ENCODE measurements around the gene NUMB.

Gene NUMB

GRCh38 chr14:73248108-73248868, 210.1 kb downstream of the NUMB start:
- no peak for DNase-seq (ENCODE audit: low read depth in 2 of 2, low spot score in 1 of 2)

GRCh38 chr14:73246387-73247150, 211.8 kb downstream of the NUMB start:
- no peak for DNase-seq (ENCODE audit: low read depth in 2 of 2, low spot score in 1 of 2)

- no peak for DNase-seq (ENCODE audit: low read depth in 2 of 2, low spot score in 1 of 2)
Observed at GRCh38 chr14:73245480-73246325, 212.6 kb downstream of the NUMB start.

- no peak for DNase-seq (ENCODE audit: low read depth in 2 of 2, low spot score in 1 of 2)
Observed at GRCh38 chr14:73244541-73245290, 213.6 kb downstream of the NUMB start.

GRCh38 chr14:73243748-73244147, 214.6 kb downstream of the NUMB start:
- DNase-seq (ENCODE audit: low read depth in 2 of 2, low spot score in 1 of 2) = no peak

- DNase-seq (ENCODE audit: low read depth in 2 of 2, low spot score in 1 of 2) = no peak
Observed at GRCh38 chr14:73243341-73243740, 215.0 kb downstream of the NUMB start.

- no peak for DNase-seq (ENCODE audit: low read depth in 2 of 2, low spot score in 1 of 2)
Observed at GRCh38 chr14:73242357-73242901, 215.9 kb downstream of the NUMB start.

GRCh38 chr14:73241481-73242165, 216.7 kb downstream of the NUMB start:
- no peak for DNase-seq (ENCODE audit: low read depth in 2 of 2, low spot score in 1 of 2)

- DNase-seq (ENCODE audit: low read depth in 2 of 2, low spot score in 1 of 2) = no peak
Observed at GRCh38 chr14:73240816-73241480, 217.4 kb downstream of the NUMB start.

- DNase-seq (ENCODE audit: low read depth in 2 of 2, low spot score in 1 of 2) = no peak
Observed at GRCh38 chr14:73239393-73240241, 218.7 kb downstream of the NUMB start.

- no peak for DNase-seq (ENCODE audit: low read depth in 2 of 2, low spot score in 1 of 2)
Observed at GRCh38 chr14:73238941-73239340, 219.4 kb downstream of the NUMB start.

- no peak for DNase-seq (ENCODE audit: low read depth in 2 of 2, low spot score in 1 of 2)
Observed at GRCh38 chr14:73238424-73238852, 219.9 kb downstream of the NUMB start.

GRCh38 chr14:73237786-73238423, 220.4 kb downstream of the NUMB start:
- no peak for DNase-seq (ENCODE audit: low read depth in 2 of 2, low spot score in 1 of 2)

GRCh38 chr14:73237219-73237785, 221.0 kb downstream of the NUMB start, which contains the start of gene PAPLN:
PAPLN (plus strand) TSS chr14:73237506; CDS start chr14:73239779, 2,273 bp downstream.
- DNase-seq (ENCODE audit: low read depth in 2 of 2, low spot score in 1 of 2) = no peak

- no peak for DNase-seq (ENCODE audit: low read depth in 2 of 2, low spot score in 1 of 2)
Observed at GRCh38 chr14:73236752-73237218, 221.6 kb downstream of the NUMB start.

GRCh38 chr14:73236157-73236556, 222.2 kb downstream of the NUMB start:
- DNase-seq (ENCODE audit: low read depth in 2 of 2, low spot score in 1 of 2) = no peak

GRCh38 chr14:73235531-73236155, 222.7 kb downstream of the NUMB start:
- DNase-seq (ENCODE audit: low read depth in 2 of 2, low spot score in 1 of 2) = no peak

Measured in stimulated activated CD8-positive, alpha-beta memory T cell treated with anti-CD3 and anti-CD28 coated beads, Interleukin-4, amount 100 ng/mL, for 1 hour (primary cell).